MV-4-11 (cell line): Measurements from ENCODE around the gene RABEP2.
"Not testable (repeated sequence)": the region's sequence is repeated elsewhere in the genome, so short reads cannot be mapped to it uniquely, and the experiment has no call there.

ENCODE experiments used
- DNase-seq: peaks from one replicate; lab custom pipeline; 2025; lab: John Stamatoyannopoulos, UW

The RABEP2 gene

DNA sequence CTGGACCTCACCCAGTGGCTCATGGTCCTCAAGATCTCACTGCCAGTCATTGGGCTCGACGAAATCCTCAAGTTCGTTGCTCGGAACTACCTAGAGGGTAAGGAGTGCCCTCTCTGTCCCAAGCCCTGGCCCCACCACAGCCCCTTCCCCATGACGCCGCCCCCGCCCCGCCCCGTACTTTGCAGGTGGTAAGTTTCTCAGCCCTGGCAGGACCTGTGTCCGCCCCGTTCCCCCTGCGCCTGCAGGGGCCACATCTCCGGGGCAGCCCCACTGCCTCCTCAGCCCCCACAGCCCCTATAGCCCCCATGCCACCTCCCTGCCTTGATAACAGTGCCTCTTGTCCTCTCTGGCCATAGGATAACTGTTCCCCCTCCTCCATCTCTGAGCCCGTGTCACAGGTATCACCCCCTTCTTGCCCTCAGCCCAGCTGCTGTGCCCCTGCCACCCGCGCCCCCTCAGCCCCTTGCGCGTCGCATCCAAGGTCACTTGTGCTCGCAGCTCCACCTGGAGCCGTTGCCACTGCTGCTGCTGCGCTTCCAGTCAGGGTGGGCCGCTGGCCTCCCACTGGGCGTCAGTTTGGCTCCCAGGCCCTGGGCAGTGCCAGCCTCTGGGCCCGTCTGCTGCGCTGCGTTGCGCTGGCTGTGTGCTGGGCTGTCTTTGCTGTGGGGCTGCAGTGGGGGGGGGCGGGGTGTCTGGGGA, 21.5 kb downstream of the RABEP2 start:
- DNase-seq = no peak

DNA sequence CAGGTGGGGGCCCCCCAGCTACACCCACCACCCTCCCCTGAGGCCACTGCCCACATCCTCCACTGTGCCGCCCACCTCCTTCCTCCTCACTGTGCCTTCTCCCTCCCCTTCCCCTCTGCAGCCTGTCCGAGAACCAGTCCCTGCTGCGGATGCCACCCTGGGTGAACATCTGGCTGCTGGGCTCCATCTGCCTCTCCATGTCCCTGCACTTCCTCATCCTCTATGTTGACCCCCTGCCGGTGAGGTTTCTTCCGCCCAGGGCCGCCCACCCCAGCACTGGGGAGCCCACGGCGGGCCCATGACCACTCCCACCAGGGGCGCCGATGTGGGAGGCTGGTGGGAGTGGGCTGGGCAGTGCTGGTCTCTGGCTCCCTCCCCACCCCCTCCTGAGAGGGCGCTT, 22.1 kb downstream of the RABEP2 start:
- no peak for DNase-seq

DNA sequence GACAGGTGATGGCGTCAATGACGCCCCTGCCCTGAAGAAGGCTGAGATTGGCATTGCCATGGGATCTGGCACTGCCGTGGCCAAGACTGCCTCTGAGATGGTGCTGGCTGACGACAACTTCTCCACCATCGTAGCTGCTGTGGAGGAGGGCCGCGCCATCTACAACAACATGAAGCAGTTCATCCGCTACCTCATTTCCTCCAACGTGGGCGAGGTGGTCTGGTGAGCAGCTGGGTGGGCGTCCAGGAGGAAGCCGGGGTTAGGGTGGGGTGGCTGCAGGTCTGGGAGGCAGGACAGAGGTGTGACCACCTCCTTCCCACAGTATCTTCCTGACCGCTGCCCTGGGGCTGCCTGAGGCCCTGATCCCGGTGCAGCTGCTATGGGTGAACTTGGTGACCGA, 23.2 kb downstream of the RABEP2 start:
- DNase-seq = no peak

DNA sequence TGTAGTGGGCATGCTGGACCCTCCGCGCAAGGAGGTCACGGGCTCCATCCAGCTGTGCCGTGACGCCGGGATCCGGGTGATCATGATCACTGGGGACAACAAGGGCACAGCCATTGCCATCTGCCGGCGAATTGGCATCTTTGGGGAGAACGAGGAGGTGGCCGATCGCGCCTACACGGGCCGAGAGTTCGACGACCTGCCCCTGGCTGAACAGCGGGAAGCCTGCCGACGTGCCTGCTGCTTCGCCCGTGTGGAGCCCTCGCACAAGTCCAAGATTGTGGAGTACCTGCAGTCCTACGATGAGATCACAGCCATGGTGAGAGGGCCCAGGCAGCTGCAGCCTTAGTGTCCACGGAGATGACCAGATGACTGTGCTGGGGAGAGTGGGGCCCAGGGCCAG, 24.4 kb downstream of the RABEP2 start:
- DNase-seq = no peak

DNA sequence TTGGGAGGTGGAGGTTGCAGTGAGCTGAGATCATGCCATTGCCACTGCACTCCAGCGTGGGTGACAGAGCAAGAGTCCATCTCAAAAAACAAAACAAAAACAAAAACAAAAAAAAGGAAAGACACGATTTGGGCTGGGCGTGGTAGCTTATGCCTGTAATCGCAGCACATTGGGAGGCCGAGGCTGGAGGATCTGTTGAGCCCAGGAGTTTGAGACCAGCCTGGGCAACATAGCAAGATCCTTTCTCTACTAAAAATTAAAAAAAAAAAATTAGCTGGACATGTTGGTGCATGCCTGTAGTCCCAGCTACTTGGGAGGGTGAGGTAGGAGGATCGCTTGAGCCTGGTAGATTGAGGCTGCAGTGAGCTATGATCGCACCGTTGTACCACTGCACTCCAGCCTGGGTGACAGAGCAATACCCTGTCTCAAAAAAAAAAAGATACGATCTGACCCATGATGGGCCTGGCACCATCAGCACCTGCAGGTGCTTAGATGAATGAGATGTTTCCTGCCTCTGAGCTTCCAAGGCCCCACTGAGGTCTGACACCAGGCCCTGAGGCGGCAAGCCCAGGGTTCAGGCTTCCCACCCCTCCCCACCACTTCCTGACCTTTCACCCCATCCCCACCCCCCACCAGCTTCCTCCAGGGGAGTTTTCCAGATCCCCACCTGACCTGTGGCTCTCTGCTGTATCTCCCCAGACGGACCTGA, 25.0 kb downstream of the RABEP2 start:
- DNase-seq = no peak

DNA sequence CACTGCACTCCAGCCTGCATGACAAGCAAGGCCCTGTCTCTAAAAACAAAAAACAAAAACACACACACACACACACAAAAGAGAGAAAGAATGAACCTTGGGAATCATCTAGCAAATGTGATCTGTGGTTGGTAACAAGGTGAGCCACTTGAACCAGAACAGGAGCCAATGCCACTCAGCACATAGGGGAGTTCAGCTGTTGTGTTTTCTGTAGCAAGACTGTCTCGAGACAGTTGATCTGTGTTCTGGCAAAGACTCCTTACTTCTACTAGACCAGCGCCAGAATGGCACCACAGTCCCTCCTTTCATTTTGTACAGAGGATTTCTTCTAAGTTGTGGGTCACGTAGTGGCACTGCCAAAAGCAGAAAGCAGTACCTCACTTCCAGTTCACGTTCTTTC, 26.1 kb downstream of the RABEP2 start:
- no peak for DNase-seq

DNA sequence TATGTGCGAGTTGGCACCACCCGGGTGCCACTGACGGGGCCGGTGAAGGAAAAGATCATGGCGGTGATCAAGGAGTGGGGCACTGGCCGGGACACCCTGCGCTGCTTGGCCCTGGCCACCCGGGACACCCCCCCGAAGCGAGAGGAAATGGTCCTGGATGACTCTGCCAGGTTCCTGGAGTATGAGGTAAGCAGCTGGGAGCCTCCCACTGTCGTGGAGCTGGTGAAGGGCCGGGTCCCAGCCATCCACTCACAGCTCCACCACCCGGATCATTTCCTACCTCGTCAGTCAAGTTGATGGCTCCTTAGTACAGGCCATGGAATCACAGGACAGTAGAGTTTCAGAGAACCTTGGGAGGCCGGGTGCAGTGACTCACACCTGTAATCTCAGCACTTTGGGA, 26.8 kb downstream of the RABEP2 start:
- DNase-seq = no peak

DNA sequence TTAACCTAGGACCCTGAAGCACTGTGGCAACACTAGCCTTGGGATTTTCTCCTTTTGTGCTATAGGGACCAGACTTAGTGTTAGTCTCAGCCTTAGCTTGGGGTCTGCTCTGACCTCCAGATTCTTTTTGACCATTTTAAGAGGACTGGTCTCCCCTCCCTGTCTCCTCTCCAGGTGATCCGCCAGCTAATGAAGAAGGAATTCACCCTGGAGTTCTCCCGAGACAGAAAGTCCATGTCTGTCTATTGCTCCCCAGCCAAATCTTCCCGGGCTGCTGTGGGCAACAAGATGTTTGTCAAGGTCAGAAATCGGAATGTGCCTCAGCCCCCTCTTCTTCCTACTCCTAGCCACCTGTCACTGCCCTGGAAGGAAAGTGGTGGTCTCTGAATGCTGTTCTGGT, 27.2 kb downstream of the RABEP2 start:
- DNase-seq = no peak

DNA sequence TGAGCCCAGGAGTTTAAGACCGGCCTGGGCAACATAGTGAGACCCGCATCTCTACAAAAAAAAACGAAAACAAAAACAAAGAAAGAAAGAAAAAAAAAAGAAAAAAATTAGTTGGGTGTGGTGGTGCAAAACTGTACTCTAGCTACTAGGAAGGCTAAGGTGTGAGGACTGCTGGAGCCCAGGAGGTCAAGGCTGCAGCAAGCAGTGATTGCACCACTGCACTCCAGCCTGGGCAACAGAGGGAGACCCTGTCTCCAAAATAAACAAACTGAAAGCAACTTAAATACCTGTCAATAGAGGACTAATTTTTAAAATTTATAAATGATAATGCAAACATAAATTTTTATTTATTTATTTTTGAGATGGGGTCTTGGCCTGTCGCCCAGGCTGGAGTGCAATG, 29.4 kb downstream of the RABEP2 start:
- DNase-seq = no peak

DNA sequence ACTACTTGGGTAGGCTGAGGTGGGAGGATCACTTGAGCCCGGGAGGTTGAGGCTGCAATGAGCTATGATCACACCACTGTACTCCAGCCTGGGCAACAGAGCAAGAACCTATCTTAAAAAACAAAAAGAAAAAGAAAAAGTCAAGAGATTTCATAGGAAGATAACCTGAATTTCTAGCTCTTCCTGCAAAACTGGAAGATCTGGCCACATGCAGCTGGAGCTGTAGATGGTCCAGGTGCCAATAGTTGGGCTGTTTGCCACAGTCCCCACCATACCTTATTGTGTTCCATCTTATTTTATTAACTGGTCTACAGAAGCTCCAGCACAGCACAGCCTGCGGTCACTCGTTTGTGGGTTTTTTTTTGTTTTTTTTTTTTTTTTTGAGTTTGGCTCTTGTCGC, 31.7 kb downstream of the RABEP2 start:
- DNase-seq = no peak

DNA sequence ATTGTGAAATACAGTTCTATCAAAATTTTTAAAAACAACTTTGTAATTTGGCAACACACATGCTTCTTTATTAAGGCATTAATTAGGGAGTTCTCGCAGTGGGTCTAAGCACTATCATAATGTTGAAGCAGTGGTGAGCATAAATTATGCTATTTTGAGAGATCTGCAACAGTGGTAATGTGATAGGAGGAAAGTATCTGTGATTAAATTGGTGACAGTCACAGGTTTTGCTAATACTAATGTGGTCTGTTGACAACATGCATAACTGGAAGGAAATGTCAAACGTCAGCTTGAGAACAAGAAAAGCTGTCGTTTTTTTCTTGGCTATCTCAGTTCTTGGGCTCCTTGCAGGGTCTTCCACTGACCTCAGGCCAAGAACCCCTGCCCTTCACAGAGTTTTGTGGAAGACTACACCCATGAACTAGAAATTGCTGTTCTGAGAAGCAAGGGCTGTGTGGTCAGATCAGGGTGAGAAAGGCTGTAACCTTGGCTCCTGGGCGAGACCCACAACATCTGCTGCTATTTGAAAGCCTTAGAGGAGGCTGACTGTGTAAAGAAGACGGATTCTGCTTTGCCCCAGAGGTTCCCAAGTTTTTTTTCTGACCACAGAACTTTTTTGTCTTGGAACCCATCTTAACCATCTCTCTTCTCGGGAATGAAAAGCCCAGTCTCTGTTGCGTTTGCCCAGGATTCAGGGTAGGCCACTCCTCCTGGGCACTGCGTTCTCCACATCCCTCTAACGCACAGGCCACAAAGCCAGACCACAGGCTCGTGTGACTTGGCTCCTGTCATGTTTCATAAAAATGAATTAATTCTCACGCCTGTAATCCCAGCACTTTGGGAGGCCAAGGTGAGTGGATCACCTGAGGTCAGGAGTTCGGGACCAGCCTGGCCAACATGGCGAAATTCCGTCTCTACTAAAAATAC, 32.8 kb downstream of the RABEP2 start:
- DNase-seq = no peak

DNA sequence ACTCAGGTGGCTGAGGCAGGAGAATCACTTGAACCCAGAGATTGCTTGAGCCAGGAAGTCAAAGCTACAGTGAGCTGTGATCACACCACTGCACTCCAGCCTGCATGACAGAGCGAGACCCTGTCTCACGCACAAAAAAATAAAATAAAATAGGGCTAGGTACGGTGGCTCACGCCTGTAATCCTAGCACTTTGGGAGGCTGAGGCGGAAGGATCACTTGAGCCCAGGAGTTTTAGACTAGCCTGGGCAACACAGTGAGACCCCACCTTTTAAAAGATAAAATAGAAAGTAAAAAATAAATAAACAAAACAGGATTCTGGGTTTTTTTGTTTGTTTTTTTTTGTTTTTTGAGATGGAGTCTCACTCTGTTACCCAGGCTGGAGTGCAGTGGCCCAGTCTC, 34.7 kb downstream of the RABEP2 start:
- DNase-seq = not testable (repeated sequence)

DNA sequence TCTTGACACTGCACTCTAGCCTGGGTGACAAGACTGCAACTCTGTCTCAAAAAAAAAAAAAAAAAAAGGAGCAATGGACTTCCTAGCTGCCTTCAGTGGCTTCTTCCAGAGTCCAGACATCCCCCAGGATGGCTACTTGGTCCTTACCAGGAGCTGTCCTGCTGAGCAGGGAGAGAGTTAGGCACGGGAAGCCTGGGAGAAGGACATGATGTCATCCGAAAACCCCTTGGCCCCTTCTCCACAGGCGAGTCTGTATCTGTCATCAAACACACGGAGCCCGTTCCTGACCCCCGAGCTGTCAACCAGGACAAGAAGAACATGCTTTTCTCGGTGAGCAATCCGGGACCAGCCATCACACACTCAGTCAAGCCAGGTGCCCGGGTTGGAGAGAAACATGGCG, 38.1 kb downstream of the RABEP2 start:
- DNase-seq = no peak

DNA sequence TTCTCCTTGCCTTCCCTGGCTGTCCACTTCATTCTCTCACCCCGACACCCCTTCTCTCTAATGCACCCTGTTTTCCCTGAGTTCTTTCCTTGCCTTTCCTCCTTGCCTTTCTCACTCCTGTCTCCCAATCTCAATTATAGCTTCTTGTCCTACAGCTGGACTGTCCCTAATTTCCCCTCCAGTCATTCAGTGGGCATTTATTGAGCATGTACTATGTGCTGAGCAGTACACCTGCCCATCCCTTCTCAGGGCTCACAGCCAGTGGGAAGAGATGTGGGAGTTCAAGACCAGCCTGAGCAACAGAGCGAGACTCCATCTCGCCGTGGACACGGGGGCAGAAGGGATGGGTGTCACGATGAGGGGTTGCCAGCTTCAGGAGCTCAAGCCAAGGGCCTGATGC, 41.0 kb downstream of the RABEP2 start:
- DNase-seq = no peak

DNA sequence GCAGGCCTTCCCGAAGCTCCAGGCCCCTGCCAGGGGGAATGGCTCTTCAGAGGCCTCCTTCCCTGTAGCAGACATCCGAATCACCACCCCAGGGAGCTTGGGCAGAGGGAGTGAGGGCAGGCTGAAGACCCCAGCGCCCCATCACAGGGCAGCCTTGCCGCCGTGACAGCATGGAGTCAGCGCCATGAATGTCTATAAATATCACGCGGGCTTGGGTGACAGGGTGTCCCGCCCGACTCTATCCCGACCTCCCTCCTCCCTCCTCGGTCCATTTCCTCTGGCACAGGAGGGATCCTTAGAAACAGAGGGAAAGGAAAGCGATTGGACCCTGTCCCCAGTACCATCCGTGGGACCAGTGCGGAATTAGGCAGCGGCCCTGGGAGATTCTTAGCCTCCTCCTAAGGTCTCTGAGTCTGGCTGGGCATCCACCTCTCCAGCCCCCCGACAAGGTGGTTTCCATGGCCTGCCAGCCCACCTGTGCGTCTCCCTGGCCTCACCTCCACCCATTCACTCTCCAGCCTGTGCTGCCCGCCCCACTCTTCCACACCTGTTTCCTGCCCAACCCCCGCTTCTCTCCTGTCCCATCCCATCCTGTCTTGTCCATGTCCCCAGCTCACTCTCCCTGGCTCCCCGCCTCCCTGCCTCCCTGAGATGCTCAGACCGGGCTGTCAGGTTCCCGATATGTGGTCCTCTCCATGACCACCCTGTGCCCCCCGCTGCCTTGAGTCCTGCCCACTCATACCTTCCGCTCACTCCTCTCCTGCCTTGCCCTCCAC, 41.6 kb downstream of the RABEP2 start:
- DNase-seq = no peak

DNA sequence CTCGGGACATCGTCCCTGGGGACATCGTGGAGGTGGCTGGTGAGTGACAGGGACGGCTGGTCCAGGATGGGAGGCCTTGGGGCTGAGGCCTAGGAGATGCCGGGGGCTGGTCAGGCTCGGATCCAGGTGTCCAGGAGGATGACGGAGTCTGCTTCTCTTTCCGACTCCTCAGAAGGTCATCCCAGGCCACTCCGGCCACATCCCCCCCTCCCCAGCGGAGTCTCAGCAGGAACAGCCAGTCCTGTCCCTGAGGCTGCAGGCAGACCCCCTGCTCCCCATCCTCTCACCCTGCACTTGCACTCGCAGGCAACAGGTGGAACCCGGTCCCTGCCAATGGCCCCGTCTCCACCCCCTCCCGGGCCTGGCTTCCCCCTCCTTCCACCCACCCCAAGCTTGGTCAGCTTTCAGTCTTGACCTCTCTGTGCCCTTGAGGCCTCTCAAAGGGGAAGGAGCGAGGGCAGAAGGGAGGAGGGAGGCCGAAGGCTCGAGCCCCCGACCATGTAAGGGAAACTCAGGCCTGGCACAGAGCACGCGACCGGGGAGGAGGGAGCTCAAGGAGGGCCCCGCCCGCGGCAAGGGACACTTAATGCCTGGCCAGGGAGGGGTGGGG, 42.4 kb downstream of the RABEP2 start:
- no peak for DNase-seq

DNA sequence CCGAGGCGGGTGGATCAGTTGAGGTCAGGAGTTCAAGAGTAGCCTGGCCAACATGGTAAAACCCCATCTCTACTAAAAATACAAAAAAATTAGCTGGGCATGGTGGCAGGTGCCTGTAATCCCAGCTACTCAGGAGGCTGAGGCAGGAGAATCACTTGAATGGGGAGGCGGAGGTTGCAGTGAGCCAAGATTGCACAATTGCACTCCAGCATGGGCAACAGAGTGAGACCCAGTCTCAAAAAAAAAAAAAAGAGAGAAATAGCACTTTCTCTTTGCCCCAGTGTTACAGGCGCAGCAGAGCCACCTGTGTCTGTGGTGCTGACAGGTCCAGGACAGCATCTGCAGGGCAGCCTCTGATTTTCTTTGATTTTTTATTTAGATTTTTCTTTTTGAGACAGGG, 43.5 kb downstream of the RABEP2 start:
- not testable (repeated sequence) for DNase-seq

DNA sequence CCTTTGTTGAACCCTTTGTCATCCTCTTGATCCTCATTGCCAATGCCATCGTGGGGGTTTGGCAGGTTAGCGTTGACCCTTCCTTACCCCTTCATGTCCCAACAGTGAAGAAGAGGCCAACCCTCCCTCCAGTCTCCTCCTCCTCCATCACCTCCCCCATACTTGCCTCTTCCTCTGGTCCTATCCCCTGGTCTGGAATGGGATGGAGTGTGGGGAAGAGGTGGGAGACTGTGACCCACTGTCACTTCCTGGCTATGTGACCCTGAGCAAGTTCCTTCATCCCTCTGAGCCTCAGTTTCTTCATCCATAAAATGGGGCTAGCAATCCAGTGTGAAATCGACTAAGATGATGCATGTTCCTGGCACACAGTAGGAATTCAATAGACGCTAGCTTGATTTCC, 44.1 kb downstream of the RABEP2 start:
- no peak for DNase-seq

DNA sequence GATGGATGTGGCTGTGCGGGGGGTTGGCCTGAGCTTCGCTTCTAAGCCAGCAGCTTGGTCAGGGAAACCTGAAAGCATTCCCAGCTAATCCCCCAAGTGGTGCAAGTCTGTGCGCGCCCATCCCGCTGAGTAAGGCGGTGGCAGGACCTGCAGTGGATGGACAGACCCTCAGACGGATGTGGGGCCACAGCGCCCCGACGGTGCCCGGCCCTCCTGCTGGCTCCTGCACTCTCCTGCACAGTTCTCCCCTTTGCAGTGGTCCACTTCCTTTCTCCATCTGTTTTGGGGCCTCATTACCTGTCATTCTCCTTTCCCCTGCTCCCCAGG, 44.5 kb downstream of the RABEP2 start:
- DNase-seq = no peak

DNA sequence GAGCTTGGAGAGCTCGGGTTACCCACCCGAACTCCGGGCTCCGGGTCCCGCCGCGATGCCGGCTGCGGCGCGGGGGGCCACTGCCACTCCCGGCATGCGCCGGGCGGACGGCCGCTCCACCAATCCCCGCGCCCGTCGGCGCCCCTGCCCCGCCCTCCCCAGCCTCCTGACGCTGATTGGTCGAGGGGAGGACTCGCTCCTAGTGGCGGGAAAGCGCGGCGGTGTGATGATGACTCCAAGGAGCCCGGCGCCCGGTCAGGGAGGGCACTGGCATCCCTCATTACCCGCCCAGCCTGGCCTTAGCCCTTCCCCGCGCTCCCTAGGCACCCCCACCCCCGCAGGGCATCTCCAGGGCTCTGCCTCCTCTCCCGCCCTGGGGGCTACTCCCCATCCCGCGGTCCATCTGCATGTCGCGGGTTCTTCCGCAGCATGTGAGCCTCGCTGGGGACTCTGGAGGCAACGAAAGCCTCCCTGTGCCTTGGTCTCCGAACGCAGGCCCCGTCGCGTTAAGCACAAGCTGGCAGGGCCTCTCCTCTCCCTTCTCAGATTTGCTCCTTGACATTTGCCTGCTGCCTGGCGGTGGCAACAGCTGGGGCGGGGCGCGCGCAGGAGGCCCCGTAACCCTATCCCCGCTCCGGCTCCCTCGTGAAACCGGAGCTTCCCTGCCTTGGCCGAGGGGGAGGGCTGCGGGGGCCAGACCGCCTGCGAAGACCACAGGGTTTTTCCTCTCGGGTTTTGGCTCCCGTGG, 45.0 kb downstream of the RABEP2 start:
- DNase-seq = peak; percentile 80

DNA sequence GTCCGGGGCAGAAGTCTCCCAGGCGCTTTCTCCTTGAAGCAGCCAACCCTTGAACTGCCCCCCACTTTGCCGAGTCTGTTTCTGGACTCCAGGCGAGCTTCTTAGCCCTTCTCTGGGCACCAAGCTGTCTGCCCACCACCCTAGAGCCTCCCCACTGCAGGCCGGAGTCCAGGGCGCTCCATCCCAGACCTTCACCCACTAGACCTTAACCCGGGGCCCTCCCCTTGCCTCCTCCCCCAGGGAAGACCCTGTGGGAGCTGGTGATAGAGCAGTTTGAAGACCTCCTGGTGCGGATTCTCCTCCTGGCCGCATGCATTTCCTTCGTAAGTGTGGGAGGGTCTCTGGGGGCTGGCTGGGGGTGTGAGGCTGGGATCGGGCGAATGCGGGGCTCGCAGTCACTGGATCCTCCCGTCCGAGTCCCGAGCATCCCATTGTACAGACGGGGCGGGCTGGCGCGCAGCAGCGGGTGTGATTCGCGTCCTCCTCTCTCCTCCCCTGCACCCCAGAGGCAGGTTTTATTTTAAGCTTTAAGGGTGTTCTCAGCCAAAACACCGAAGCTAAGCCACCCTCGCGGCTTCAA, 45.7 kb downstream of the RABEP2 start:
- DNase-seq = no peak
